ENCODE measurements around the gene FBXW7.

The FBXW7 gene

DNA sequence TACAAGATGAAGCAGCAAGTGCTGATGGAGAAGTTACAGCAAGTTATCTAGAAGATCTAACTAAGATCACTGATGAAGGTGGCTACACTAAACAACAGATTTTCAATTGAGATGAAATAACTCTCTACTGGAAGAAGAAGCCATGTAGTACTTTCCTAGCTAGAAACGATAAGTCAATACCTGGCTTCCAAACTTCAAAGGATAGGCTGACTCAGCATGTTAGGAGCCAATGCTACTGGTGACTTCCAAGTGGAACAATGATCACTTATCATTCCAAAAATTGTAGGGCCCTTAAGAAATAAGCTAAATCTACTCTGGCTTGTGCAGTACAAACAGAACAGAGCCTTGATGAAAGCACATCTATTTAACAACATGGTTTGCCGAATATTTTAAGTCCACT lies 55.0 kb downstream of the FBXW7 start:
- TF ChIP-seq, protein P1, sequence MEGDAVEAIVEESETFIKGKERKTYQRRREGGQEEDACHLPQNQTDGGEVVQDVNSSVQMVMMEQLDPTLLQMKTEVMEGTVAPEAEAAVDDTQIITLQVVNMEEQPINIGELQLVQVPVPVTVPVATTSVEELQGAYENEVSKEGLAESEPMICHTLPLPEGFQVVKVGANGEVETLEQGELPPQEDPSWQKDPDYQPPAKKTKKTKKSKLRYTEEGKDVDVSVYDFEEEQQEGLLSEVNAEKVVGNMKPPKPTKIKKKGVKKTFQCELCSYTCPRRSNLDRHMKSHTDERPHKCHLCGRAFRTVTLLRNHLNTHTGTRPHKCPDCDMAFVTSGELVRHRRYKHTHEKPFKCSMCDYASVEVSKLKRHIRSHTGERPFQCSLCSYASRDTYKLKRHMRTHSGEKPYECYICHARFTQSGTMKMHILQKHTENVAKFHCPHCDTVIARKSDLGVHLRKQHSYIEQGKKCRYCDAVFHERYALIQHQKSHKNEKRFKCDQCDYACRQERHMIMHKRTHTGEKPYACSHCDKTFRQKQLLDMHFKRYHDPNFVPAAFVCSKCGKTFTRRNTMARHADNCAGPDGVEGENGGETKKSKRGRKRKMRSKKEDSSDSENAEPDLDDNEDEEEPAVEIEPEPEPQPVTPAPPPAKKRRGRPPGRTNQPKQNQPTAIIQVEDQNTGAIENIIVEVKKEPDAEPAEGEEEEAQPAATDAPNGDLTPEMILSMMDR (IDR thresholded peaks at IDR 0.05; ENCODE audit: insufficient read depth, low read length, missing control alignments), result no peak
- CTCF ChIA-PET, result interaction anchor here (1.2 to 2.4 kb wide), 5 partner anchors 10 to 159 kb away, joined by 4 to 12 read pairs (median 6); no protein-coding TSS in a partner anchor
- no peak for DNase-seq (ENCODE audit: low read depth, low spot score)
- H3K4me3 ChIP-seq (ENCODE audit: low read depth, low read length), result no peak overlapping the region
- POLR2A ChIA-PET, result no interaction called here

- TF ChIP-seq, protein P1 (IDR thresholded peaks at IDR 0.05; ENCODE audit: insufficient read depth, low read length, missing control alignments), result no peak
- H3K4me3 ChIP-seq (ENCODE audit: low read depth, low read length), result no peak overlapping the region
- ChIA-PET CTCF (interaction anchor here (1.2 to 2.4 kb wide), 5 partner anchors 10 to 159 kb away, joined by 4 to 12 read pairs (median 6); no protein-coding TSS in a partner anchor), POLR2A (no interaction called here)
- DNase-seq (ENCODE audit: low read depth, low spot score), result no peak
Measured at GRCh38 chr4:152480326-152480725, 55.6 kb downstream of the FBXW7 start.

- POLR2A ChIA-PET, result no interaction called here
- TF ChIP-seq, protein P1 (IDR thresholded peaks at IDR 0.05; ENCODE audit: insufficient read depth, low read length, missing control alignments), result no peak
- DNase-seq (ENCODE audit: low read depth, low spot score), result no peak
- H3K4me3 ChIP-seq (ENCODE audit: low read depth, low read length), result no peak overlapping the region
- CTCF ChIA-PET, result interaction anchor here (0.9 to 3.0 kb wide), 3 partner anchors 22 to 25 kb away, joined by 3 to 14 read pairs (median 12); no protein-coding TSS in a partner anchor
Measured at GRCh38 chr4:152479428-152480026, 56.4 kb downstream of the FBXW7 start.

- ChIA-PET POLR2A (no interaction called here), CTCF (interaction anchor here (0.9 to 3.0 kb wide), 3 partner anchors 23 to 162 kb away, joined by 3 to 14 read pairs (median 3); no protein-coding TSS in a partner anchor)
- no peak for DNase-seq (ENCODE audit: low read depth, low spot score)
- TF ChIP-seq, protein P1 (IDR thresholded peaks at IDR 0.05; ENCODE audit: insufficient read depth, low read length, missing control alignments), result no peak
- no peak overlapping the region for H3K4me3 ChIP-seq (ENCODE audit: low read depth, low read length)
Measured at GRCh38 chr4:152478461-152479237, 57.2 kb downstream of the FBXW7 start.

DNA sequence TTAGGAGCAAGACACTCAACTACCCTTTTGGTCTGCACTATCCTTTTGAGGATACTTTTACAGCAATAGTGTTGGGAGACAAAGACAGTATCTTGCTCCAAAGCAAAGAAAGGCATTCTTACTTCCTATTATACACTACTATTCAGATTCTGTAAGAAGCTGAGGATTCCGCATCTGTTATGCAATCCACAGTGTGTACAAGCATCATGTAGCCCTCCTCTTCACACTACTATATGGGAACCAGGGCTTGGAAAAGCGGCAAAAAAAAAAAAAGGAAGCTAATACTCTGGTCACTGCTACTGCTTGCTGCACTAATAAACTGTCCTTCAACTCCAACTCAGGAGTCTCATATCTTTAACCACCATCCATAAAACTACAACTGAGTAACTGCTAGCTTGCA lies 59.1 kb downstream of the FBXW7 start:
- TF ChIP-seq, protein P1 (IDR thresholded peaks at IDR 0.05; ENCODE audit: insufficient read depth, low read length, missing control alignments), result no peak
- DNase-seq (ENCODE audit: low read depth, low spot score), result no peak
- H3K4me3 ChIP-seq (ENCODE audit: low read depth, low read length), result no peak overlapping the region
- ChIA-PET CTCF (interaction anchor here (0.7 to 3.0 kb wide), 5 partner anchors 10 to 163 kb away, joined by 3 to 14 read pairs (median 5); no protein-coding TSS in a partner anchor), POLR2A (no interaction called here)

GRCh38 chr4:152471251-152471792 lies 64.6 kb downstream of the FBXW7 start:
- TF ChIP-seq, protein P1 (IDR thresholded peaks at IDR 0.05; ENCODE audit: insufficient read depth, low read length, missing control alignments), result no peak
- ChIA-PET POLR2A (no interaction called here), CTCF (interaction anchor here (1.1 to 2.1 kb wide), 3 partner anchors 9 to 17 kb away, joined by 4 to 6 read pairs (median 4); no protein-coding TSS in a partner anchor)
- H3K4me3 ChIP-seq (ENCODE audit: low read depth, low read length), result no peak overlapping the region
- no peak for DNase-seq (ENCODE audit: low read depth, low spot score)

Data from AG04449 (cell line).